GM18519 (cell line): Measurements from ENCODE around the gene TMED4.
A peak's percentile ranks its signal among the peaks of the same experiment; 100 is the strongest.
"Not testable (repeated sequence)": the region's sequence is repeated elsewhere in the genome, so short reads cannot be mapped to it uniquely, and the experiment has no call there.

Source experiments
- ATAC-seq: cut with Tn5 transposase; IDR thresholded peaks from one replicate; pipeline ENCODE4 v1.9.1; 2021; ENCODE audit warnings: mild to moderate bottlenecking, moderate library complexity; ENCODE audit not compliant: unreplicated experiment, low FRiP score

Gene TMED4

GRCh38 chr7:44608916-44609648 is 27.1 kb upstream of the TMED4 start:
- ATAC-seq: no peak

GRCh38 chr7:44607141-44608068 is 25.4 kb upstream of the TMED4 start:
- ATAC-seq: no peak

- peak; percentile 83 for ATAC-seq
Observed at GRCh38 chr7:44606341-44607140, 24.5 kb upstream of the TMED4 start, which contains the start of gene OGDH. TSS of gene OGDH (plus strand) at chr7:44606627. CDS start at chr7:44624344, 17,717 bp downstream.

- no peak for ATAC-seq
Observed at GRCh38 chr7:44604941-44605340, 22.9 kb upstream of the TMED4 start.

- no peak for ATAC-seq
Observed at GRCh38 chr7:44603193-44603592, 21.2 kb upstream of the TMED4 start.

GRCh38 chr7:44602576-44602910 is 20.5 kb upstream of the TMED4 start:
- no peak for ATAC-seq

GRCh38 chr7:44599222-44599621 is 17.2 kb upstream of the TMED4 start:
- no peak for ATAC-seq

- not testable (repeated sequence) for ATAC-seq
Observed at GRCh38 chr7:44597181-44597580, 15.2 kb upstream of the TMED4 start.

GRCh38 chr7:44595934-44596635 is 14.1 kb upstream of the TMED4 start:
- ATAC-seq: no peak

- ATAC-seq: no peak
Observed at GRCh38 chr7:44590910-44591309, 8.9 kb upstream of the TMED4 start.

GRCh38 chr7:44587843-44588711 is 6.0 kb upstream of the TMED4 start:
- ATAC-seq: no peak

GRCh38 chr7:44583146-44583865 is 1.3 kb upstream of the TMED4 start:
- no peak for ATAC-seq

GRCh38 chr7:44580945-44581878 is 819 bp downstream of the TMED4 start:
- ATAC-seq: peak; percentile 9

- no peak for ATAC-seq
Observed at GRCh38 chr7:44576228-44576627, 5.8 kb downstream of the TMED4 start.

GRCh38 chr7:44575054-44575453 is 7.0 kb downstream of the TMED4 start:
- no peak for ATAC-seq

GRCh38 chr7:44574287-44574872 is 7.7 kb downstream of the TMED4 start:
- no peak for ATAC-seq
